ENCODE data around the gene RYK.
A peak's percentile ranks its signal among the peaks of the same experiment; 100 is the strongest.
"Not testable (repeated sequence)": the region's sequence is repeated elsewhere in the genome, so short reads cannot be mapped to it uniquely, and the experiment has no call there.

The RYK gene

GRCh38 chr3:134250717-134251220 lies at the start of gene RYK:
RYK (minus strand) TSS chr3:134250859; CDS start chr3:134250654, 205 bp downstream.
- peak; percentile 48 to 79 for DNase-seq

- DNase-seq: no peak
Measured at GRCh38 chr3:134299888-134300206, 49.2 kb upstream of the RYK start.

- DNase-seq: peak; percentile 11 to 59
Measured at GRCh38 chr3:134299185-134299887, 48.7 kb upstream of the RYK start.

GRCh38 chr3:134298249-134298648 lies 47.6 kb upstream of the RYK start:
- no peak for DNase-seq

- DNase-seq: no peak
Measured at GRCh38 chr3:134296616-134297015, 46.0 kb upstream of the RYK start.

GRCh38 chr3:134295930-134296329 lies 45.3 kb upstream of the RYK start:
- DNase-seq: no peak

GRCh38 chr3:134294302-134295280 lies 43.9 kb upstream of the RYK start:
- no peak for DNase-seq

GRCh38 chr3:134291319-134292254 lies 40.9 kb upstream of the RYK start:
- DNase-seq: peak; percentile 81 to 86

- no peak for DNase-seq
Measured at GRCh38 chr3:134287512-134287911, 36.9 kb upstream of the RYK start.

- no peak for DNase-seq
Measured at GRCh38 chr3:134284438-134284837, 33.8 kb upstream of the RYK start.

GRCh38 chr3:134282659-134283047 lies 32.0 kb upstream of the RYK start:
- DNase-seq: no peak

GRCh38 chr3:134281912-134282658 lies 31.4 kb upstream of the RYK start:
- no peak for DNase-seq

GRCh38 chr3:134279466-134279865 lies 28.8 kb upstream of the RYK start:
- DNase-seq: no peak

- DNase-seq: no peak
Measured at GRCh38 chr3:134277066-134277660, 26.5 kb upstream of the RYK start.

GRCh38 chr3:134276086-134276485 lies 25.4 kb upstream of the RYK start:
- no peak for DNase-seq

- not testable (repeated sequence) for DNase-seq
Measured at GRCh38 chr3:134275110-134275509, 24.5 kb upstream of the RYK start.

GRCh38 chr3:134274571-134274970 lies 23.9 kb upstream of the RYK start:
- no peak for DNase-seq

- DNase-seq: no peak
Measured at GRCh38 chr3:134267996-134268395, 17.3 kb upstream of the RYK start.

- no peak for DNase-seq
Measured at GRCh38 chr3:134260987-134261386, 10.3 kb upstream of the RYK start.

- no peak for DNase-seq
Measured at GRCh38 chr3:134258761-134259347, 8.2 kb upstream of the RYK start.

- DNase-seq: no peak
Measured at GRCh38 chr3:134255404-134255803, 4.7 kb upstream of the RYK start.

All from NCI-H446 (cell line).